ENCODE data around the gene COX5A. TPM values are rescaled to one million over a fixed set of nuclear protein-coding genes. Genes with fewer than 3 reads are reported as not detected.

COX5A gene
- total and polyA plus RNA-seq, 2 of the 13 experiments (the other 11 are each of a cell fraction or from before 2014, with no cell fraction given) = 158 to 218 TPM

DNA sequence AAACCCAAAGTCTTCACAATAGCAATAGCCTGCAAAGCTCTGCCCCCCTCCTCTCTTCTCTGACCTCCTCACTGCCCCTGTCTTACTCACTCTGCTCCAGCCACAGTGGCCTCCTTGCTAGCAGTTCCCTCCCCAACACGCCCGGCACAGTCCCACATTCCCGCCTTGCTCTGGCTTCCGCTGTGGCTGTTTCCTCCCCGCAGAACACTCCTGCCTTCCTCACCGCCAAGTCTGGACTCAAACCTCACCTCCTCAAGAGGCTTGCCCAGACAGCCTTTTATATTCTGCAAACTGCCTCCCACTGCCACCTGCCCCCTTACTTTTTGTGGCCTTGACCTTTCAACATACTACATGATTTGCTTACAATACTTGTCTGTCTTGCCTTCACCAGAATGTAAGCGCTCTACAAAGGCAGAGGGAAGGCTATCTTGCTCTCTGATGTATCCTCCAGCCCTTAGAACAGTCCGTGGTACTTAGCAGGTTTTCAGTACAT, 48.4 kb downstream of the COX5A start (continued):
- TF ChIP-seq SMAD1 (CRISPR knock-in tag; IDR thresholded peaks at IDR 0.05; ENCODE audit: borderline replicate concordance, low read depth) = no peak
- TF ChIP-seq CEBPG (CRISPR knock-in tag; IDR thresholded peaks at IDR 0.05) = no peak
- TF ChIP-seq, protein P1, sequence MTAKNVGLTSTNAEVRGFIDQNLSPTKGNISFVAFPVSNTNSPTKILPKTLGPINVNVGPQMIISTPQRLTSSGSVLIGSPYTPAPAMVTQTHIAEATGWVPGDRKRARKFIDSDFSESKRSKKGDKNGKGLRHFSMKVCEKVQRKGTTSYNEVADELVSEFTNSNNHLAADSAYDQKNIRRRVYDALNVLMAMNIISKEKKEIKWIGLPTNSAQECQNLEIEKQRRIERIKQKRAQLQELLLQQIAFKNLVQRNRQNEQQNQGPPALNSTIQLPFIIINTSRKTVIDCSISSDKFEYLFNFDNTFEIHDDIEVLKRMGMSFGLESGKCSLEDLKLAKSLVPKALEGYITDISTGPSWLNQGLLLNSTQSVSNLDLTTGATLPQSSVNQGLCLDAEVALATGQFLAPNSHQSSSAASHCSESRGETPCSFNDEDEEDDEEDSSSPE (CRISPR knock-in tag; IDR thresholded peaks at IDR 0.05) = peak; percentile 80
- TF ChIP-seq HOXA7 (CRISPR knock-in tag; IDR thresholded peaks at IDR 0.05) = no peak
- no peak for TF ChIP-seq ZNF543 (CRISPR knock-in tag; IDR thresholded peaks at IDR 0.05)
- TF ChIP-seq GZF1 (CRISPR knock-in tag; IDR thresholded peaks at IDR 0.05) = 0 out of 2 replicates have a peak, but pooled peaks have one; percentile 59
- TF ChIP-seq, protein P2, sequence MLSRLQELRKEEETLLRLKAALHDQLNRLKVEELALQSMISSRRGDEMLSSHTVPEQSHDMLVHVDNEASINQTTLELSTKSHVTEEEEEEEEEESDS (CRISPR knock-in tag; IDR thresholded peaks at IDR 0.05; ENCODE audit: borderline replicate concordance) = peak; percentile 28; the same call in 1 of the 2 replicates
- TF ChIP-seq ZNF20 (CRISPR knock-in tag; IDR thresholded peaks at IDR 0.05) = no peak
- no peak for TF ChIP-seq CBX2 (IDR thresholded peaks at IDR 0.05; ENCODE audit: low read depth, low read length)
- TF ChIP-seq CBX2 (CRISPR knock-in tag; IDR thresholded peaks at IDR 0.05; ENCODE audit: low read depth) = no peak
- TF ChIP-seq ZNF605 (CRISPR knock-in tag; IDR thresholded peaks at IDR 0.05) = no peak
- TF ChIP-seq, protein P3, sequence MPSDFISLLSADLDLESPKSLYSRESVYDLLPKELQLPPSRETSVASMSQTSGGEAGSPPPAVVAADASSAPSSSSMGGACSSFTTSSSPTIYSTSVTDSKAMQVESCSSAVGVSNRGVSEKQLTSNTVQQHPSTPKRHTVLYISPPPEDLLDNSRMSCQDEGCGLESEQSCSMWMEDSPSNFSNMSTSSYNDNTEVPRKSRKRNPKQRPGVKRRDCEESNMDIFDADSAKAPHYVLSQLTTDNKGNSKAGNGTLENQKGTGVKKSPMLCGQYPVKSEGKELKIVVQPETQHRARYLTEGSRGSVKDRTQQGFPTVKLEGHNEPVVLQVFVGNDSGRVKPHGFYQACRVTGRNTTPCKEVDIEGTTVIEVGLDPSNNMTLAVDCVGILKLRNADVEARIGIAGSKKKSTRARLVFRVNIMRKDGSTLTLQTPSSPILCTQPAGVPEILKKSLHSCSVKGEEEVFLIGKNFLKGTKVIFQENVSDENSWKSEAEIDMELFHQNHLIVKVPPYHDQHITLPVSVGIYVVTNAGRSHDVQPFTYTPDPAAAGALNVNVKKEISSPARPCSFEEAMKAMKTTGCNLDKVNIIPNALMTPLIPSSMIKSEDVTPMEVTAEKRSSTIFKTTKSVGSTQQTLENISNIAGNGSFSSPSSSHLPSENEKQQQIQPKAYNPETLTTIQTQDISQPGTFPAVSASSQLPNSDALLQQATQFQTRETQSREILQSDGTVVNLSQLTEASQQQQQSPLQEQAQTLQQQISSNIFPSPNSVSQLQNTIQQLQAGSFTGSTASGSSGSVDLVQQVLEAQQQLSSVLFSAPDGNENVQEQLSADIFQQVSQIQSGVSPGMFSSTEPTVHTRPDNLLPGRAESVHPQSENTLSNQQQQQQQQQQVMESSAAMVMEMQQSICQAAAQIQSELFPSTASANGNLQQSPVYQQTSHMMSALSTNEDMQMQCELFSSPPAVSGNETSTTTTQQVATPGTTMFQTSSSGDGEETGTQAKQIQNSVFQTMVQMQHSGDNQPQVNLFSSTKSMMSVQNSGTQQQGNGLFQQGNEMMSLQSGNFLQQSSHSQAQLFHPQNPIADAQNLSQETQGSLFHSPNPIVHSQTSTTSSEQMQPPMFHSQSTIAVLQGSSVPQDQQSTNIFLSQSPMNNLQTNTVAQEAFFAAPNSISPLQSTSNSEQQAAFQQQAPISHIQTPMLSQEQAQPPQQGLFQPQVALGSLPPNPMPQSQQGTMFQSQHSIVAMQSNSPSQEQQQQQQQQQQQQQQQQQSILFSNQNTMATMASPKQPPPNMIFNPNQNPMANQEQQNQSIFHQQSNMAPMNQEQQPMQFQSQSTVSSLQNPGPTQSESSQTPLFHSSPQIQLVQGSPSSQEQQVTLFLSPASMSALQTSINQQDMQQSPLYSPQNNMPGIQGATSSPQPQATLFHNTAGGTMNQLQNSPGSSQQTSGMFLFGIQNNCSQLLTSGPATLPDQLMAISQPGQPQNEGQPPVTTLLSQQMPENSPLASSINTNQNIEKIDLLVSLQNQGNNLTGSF (CRISPR knock-in tag; IDR thresholded peaks at IDR 0.05) = 0 out of 2 replicates have a peak, but pooled peaks have one; percentile 6
- no peak for TF ChIP-seq HNRNPL (IDR thresholded peaks at IDR 0.05; ENCODE audit: low read depth, low read length)
- TF ChIP-seq KMT2A (CRISPR knock-in tag; IDR thresholded peaks at IDR 0.05) = no peak
- TF ChIP-seq, protein P4, sequence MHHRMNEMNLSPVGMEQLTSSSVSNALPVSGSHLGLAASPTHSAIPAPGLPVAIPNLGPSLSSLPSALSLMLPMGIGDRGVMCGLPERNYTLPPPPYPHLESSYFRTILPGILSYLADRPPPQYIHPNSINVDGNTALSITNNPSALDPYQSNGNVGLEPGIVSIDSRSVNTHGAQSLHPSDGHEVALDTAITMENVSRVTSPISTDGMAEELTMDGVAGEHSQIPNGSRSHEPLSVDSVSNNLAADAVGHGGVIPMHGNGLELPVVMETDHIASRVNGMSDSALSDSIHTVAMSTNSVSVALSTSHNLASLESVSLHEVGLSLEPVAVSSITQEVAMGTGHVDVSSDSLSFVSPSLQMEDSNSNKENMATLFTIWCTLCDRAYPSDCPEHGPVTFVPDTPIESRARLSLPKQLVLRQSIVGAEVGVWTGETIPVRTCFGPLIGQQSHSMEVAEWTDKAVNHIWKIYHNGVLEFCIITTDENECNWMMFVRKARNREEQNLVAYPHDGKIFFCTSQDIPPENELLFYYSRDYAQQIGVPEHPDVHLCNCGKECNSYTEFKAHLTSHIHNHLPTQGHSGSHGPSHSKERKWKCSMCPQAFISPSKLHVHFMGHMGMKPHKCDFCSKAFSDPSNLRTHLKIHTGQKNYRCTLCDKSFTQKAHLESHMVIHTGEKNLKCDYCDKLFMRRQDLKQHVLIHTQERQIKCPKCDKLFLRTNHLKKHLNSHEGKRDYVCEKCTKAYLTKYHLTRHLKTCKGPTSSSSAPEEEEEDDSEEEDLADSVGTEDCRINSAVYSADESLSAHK (CRISPR knock-in tag; IDR thresholded peaks at IDR 0.05; ENCODE audit: borderline replicate concordance) = no peak
- TF ChIP-seq, protein P5, sequence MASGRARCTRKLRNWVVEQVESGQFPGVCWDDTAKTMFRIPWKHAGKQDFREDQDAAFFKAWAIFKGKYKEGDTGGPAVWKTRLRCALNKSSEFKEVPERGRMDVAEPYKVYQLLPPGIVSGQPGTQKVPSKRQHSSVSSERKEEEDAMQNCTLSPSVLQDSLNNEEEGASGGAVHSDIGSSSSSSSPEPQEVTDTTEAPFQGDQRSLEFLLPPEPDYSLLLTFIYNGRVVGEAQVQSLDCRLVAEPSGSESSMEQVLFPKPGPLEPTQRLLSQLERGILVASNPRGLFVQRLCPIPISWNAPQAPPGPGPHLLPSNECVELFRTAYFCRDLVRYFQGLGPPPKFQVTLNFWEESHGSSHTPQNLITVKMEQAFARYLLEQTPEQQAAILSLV (CRISPR knock-in tag; IDR thresholded peaks at IDR 0.05; ENCODE audit: borderline replicate concordance) = 0 out of 2 replicates have a peak, but pooled peaks have one; percentile 41
- peak; percentile 30 for TF ChIP-seq TEAD3 (CRISPR knock-in tag; optimal IDR thresholded peaks at IDR 0.05; ENCODE audit: borderline replicate concordance)
- TF ChIP-seq PHF20 (CRISPR knock-in tag; IDR thresholded peaks at IDR 0.05) = no peak
- no peak for TF ChIP-seq TARDBP (CRISPR knock-in tag; IDR thresholded peaks at IDR 0.05)
- no peak for TF ChIP-seq NPAS2 (CRISPR knock-in tag; IDR thresholded peaks at IDR 0.05; ENCODE audit: borderline replicate concordance)
- no peak for TF ChIP-seq ZNF775 (CRISPR knock-in tag; IDR thresholded peaks at IDR 0.05; ENCODE audit: borderline replicate concordance)

Data from HepG2 (cell line).